Measurements from ENCODE around the gene LUZP2.

Gene LUZP2

GRCh38 chr11:24567380-24567779 lies 70.5 kb downstream of the LUZP2 start:
- no peak for DNase-seq

GRCh38 chr11:24572376-24572775 lies 75.5 kb downstream of the LUZP2 start:
- DNase-seq, result no peak

GRCh38 chr11:24574461-24574860 lies 77.6 kb downstream of the LUZP2 start:
- no peak for DNase-seq

DNA sequence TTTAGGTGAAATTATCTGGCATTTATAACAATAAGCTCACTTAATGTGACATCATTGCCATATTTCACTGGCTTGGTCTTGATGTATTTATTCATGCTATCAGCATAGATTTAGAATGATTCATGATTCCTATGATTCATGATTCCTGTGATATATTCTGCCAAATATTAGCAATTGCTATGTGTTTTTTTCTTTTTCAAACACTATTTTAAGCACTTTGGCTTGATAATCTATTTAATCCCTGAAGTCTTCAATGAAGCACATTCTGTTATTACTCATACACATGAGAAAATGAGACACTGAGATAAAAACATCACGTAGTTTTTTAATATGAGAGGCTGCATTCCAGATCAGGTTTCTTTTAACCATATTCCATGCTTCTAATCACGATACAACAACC lies 78.5 kb downstream of the LUZP2 start:
- no peak for DNase-seq

- DNase-seq, result no peak
These were observed 88.3 kb downstream of the LUZP2 start for GRCh38 chr11:24585192-24585591.

- no peak for DNase-seq
These were observed 90.8 kb downstream of the LUZP2 start for GRCh38 chr11:24587635-24588034.

DNA sequence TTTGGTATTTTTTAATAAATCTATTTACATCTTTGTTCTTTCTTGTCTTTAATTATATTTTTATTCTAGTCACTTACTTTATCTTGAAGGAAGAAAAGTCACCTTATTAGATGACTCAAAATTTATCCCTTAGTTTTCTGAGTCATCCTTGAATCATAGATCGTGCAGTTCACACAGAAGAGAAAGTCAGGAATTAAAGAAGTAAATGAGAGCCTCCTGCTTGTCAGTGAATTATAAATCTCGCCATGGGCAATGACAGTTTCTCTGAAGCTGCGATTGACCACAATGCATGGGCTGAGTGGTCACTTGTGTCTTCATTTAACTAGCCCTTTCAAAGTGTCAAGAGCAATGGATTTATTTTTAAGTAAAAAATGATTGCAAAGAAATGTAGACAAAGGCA lies 91.2 kb downstream of the LUZP2 start:
- DNase-seq, result peak in 1 of 51 donors; percentile 15

- DNase-seq, result no peak
These were observed 92.2 kb downstream of the LUZP2 start for GRCh38 chr11:24589064-24589463.

GRCh38 chr11:24591283-24591682 lies 94.4 kb downstream of the LUZP2 start:
- DNase-seq, result no peak

DNA sequence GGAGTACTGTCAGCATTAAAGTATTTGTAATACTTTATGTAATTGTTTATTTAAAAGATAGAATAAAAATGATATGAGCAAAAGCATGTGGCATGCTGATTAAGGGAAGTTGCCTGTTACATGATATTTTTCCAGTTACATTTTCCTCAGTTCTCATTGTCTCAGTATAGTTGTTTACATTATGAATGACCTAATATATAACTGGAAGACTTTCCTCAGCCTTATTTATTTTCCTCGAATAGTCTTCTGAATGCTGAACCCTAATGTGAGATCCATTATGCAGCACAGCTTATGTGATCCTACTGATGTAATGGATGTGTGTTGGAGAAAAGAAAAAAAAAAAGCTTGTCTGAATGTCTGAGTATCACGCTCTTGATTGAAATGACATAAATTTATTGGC lies 95.5 kb downstream of the LUZP2 start:
- no peak for DNase-seq

DNA sequence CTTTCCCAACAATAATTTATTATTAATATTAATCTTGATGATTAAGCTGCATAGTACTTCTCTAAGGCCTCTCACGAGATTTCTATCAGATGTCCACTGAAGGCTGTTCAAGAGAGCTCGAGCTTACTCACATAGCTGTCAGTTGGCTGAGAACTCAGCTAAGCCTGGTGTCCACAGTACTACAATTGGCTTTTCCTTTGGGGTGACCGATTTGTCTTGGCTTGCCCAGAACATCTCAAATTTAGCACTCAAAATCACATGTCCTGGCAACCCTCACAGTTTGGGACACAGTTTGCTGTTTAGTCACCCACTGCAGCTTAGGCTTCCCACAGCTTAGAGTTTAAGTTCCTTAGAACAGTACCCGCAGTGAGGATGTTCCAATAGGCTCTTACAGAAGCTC lies 96.5 kb downstream of the LUZP2 start:
- peak in 3 of 51 donors; percentile 2 to 37 (median 3) for DNase-seq

GRCh38 chr11:24594401-24594800 lies 97.5 kb downstream of the LUZP2 start:
- no peak for DNase-seq

DNA sequence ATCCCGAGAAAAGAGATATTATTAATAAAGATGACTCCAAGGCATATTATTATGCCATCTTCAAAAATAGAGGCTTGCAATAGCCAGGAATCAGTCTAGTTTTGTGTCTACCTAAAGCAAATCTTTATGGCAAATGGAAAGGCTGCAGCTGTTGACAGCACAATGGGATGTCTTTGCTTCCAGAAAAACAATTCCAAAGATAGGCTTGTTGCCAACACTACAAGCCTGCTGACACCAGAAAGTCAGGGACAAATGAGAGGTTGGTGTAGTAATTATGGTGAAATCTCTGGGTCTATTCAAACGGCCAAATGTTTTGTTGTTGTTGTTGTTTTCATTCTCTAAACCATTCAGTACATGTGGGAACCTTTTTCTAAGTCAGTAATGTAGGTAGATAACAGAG lies 101.8 kb downstream of the LUZP2 start:
- DNase-seq, result no peak

DNA sequence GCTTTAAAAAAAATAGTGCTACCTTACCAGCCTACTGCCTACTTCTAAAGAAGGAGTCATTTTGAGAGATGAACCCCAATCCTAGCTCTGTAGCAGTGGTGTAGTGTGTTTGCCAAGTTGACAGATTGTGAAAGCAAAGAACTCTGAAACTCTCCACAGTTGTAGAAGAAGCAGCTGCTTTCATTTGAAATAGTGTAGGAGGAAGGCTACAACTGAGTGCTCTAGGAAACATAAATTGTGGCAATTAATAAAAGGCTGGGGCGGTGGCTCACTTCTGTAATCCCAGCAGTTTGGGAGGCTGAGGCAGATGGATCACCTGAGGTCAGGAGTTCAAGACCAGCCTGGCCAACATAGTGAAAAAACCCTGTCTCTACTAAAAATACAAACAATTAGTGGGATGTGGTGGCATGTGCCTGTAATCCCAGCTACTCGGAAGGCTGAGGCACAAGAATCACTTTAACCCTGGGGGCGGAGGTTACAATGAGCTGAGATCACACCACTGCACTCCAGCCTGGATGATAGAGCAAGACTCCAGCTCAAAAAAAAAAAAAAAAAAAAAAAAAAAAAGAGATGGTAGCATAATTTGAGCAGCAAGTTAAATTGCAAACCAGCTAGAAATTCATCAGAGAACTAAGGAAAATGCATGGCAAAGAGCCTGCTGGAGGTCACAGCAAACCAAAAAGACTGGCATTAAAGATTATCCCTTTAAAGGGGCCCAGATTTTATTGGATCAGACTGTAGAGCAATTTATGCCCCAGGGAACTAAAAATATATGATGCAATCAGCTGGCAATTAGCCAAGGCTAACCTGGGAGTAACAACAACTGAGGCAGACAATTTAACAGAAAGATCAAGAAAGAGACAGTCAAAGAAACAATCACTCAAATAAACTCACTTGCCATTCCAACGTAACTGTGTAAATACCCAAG lies 112.6 kb downstream of the LUZP2 start:
- DNase-seq, result no peak

DNA sequence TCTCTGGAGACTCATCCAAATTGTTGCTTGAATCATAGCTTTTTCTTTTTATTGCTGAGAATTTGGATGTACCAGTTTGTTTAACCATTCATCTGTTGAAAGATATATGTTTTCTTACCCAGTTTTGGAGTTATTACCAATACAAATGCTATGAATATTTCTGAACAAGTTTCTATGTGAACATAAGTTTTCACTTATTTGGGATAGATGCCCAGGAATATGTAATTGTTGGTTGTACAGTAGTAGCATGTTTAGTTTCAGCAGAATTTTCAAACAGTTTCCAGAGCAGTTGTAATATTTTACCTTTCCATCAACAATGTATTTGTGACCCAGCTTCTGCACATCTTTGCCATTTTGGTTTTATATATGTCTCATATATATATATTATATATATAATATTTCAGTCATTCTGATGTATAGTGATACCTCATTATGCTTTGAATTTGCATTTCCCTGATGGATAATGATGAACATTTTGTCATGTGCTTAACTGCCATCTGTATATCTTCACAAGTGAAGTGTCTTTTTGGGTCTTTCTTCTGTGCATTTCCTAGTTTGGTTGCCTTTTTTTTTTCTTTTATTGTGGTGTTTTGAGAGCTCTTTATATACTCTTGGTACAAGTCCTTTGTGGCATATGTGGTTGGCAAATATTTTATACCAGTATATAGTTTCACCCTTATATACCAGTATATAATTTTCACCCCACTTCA lies 118.8 kb downstream of the LUZP2 start:
- no peak for DNase-seq

- no peak for DNase-seq
These were observed 121.0 kb downstream of the LUZP2 start for GRCh38 chr11:24617856-24618255.

- no peak for DNase-seq
These were observed 123.0 kb downstream of the LUZP2 start for GRCh38 chr11:24619900-24620299.

DNA sequence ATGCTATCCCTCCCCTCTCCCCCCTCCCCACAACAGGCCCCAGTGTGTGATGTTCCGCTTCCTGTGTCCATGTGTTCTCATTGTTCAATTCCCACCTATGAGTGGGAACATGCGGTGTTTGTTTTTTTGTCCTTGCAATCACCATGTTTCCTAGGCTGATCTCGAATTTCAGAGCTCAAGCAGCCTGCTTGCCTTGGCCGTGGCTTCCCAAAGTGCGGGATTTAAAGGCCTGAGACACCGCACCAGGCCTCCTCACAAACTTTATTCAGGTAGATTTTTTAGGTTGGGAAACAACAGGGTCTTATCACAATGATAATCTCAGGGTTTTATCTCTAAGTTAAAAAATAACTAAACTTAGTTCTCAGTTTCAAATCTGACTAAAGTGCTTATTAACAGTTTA lies 125.4 kb downstream of the LUZP2 start:
- no peak for DNase-seq

DNA sequence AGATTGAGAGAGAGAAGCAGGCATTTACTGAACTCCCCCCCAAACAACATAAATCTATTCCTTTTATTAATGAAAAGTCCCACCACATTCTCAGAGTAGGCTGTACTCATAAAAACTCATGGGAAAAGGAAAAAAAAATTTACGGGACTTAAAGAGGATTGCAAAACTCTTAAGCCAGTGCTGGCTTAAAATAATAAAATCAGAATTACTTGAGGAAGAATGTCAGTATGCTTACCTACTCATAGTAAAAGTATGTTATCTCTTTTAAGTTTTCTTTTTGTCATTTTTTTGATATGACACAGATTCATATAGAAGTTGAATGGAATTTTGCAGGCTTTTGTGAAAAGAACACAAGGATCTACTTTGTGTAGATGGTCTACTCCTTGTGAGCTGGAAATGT lies 126.3 kb downstream of the LUZP2 start:
- DNase-seq, result no peak

- no peak for DNase-seq
These were observed 127.6 kb downstream of the LUZP2 start for GRCh38 chr11:24624432-24624831.

DNA sequence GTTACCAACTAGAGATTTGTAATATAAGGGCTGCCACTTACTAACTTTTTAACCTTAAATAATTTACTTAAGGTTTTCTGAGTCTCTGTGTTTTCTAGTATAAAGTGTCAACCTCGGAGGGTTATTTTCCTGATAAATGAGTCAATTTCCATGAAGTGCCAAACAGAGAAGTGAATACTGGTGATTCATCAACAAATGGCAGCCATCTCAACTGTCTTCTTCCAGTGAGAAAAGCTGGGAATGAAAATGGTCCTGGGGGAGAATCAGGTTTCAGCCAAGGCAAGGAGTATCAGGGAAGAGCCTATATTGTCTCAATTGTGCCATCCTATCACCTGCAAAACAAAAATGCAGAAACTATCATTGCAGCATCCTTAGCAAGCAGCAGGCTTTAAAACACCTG lies 129.1 kb downstream of the LUZP2 start:
- no peak for DNase-seq

DNA sequence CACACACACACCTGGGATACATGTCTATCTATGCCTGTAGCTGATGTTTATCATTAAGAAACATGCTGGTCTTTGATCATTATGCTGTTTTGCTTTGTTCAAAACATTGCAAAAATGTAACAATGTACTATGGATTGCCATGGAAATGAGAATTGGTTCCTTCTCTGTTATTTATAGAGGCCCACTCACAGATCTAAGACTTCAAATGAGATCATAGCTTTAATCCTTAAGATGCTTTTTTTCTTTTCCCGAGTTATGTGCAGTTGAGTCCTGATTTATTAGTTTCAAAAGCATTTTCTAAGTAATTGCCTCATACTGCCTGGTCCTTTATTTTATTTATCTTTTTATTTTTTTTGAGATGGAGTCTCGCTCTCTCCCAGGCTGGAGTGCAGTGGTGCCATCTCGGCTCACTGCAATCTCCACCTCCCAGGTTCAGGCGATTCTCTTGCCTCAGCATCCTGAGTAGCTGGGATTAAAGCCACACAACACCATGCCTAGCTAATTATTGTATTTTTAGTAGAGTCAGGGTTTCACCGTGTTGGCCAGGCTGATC lies 131.4 kb downstream of the LUZP2 start:
- peak in 1 of 51 donors; percentile 28 for DNase-seq

Measured in hypothalamus (tissue), 51 donors.